GM18951 (cell line): ENCODE data around the gene ITGB1BP1.

Experiments
- POLR2A ChIP-seq: IDR thresholded peaks from 4 replicates; pipeline ENCODE4 v1.6.1; 2011; ENCODE audit warnings: mild to moderate bottlenecking; ENCODE audit not compliant: insufficient read length, insufficient read depth; ENCODE audit errors: extremely low read depth
- in situ Hi-C: fragments of 300-500 bp; cut with MboI; formaldehyde crosslinking; loops from one replicate; pipeline ENCODE4 v1.12.0; 2022; ENCODE audit warnings: low sequenced_read_pairs, mixed read lengths, inconsistent platforms; ENCODE audit not compliant: unreplicated experiment

The ITGB1BP1 gene

GRCh38 chr2:9354318-9354717 is 69.0 kb downstream of the ITGB1BP1 start:
- no peak for TF ChIP-seq POLR2A
- in situ Hi-C loops: no loop called here
